SK-N-SH treated with all-trans-retinoic acid at 6 μM for 48 hours (cell line): ENCODE measurements around the gene MRPL33.
A peak's percentile ranks its signal among the peaks of the same experiment; 100 is the strongest.

Source experiments
- ATAC-seq: fragments of 200-7000 bp; cut with Tn5 transposase; 3 replicates; pipeline ENCODE4 v1.9.1; 2020; ENCODE audit warnings: mild to moderate bottlenecking, moderate library complexity
- ARNTL ChIP-seq: fragments of 450-650 bp; formaldehyde crosslinking; IDR thresholded peaks from 2 replicates; pipeline ENCODE4 v1.5.0; 2020; ENCODE audit warnings: low read depth, mild to moderate bottlenecking, moderate library complexity, borderline replicate concordance
- CSDC2 ChIP-seq: fragments of 250-450 bp; sonication (Bioruptor Pico); IDR thresholded peaks from 2 replicates; pipeline ENCODE4 v1.5.0; 2020; ENCODE audit warnings: mild to moderate bottlenecking, moderate library complexity
- CSRNP3 ChIP-seq: fragments of 250-450 bp; sonication (Bioruptor Pico); IDR thresholded peaks from 2 replicates; pipeline ENCODE4 v1.5.1; 2021; ENCODE audit warnings: mild to moderate bottlenecking, moderate library complexity
- ESRRG ChIP-seq: fragments of 250-450 bp; sonication (Bioruptor Pico); IDR thresholded peaks from 2 replicates; pipeline ENCODE4 v1.6.1; 2021; ENCODE audit warnings: mild to moderate bottlenecking
- GLIS3 ChIP-seq: fragments of 250-450 bp; sonication (Bioruptor Pico); IDR thresholded peaks from 2 replicates; pipeline ENCODE4 v1.5.0; 2020; ENCODE audit warnings: mild to moderate bottlenecking, moderate library complexity
- ISL1 ChIP-seq: fragments of 250-450 bp; sonication (Bioruptor Pico); IDR thresholded peaks from 2 replicates; pipeline ENCODE4 v2.1.2; 2022; ENCODE audit warnings: mild to moderate bottlenecking, moderate library complexity
- OSR1 ChIP-seq: fragments of 250-450 bp; sonication (Bioruptor Pico); IDR thresholded peaks from 2 replicates; pipeline ENCODE4 v1.8.0; 2022; ENCODE audit warnings: moderate library complexity, mild to moderate bottlenecking, inconsistent platforms
- PATZ1 ChIP-seq: fragments of 250-450 bp; sonication (Bioruptor Pico); IDR thresholded peaks from 2 replicates; pipeline ENCODE4 v1.8.0; 2020; ENCODE audit warnings: mild to moderate bottlenecking, moderate library complexity, borderline replicate concordance
- POU6F1 ChIP-seq: fragments of 250-450 bp; sonication (Bioruptor Pico); IDR thresholded peaks from 2 replicates; pipeline ENCODE4 v1.8.0; 2021; ENCODE audit warnings: low read depth, mild to moderate bottlenecking, moderate library complexity, borderline replicate concordance
- PPARA ChIP-seq: fragments of 250-450 bp; sonication (Bioruptor Pico); IDR thresholded peaks from 2 replicates; pipeline ENCODE4 v1.5.0; 2020; ENCODE audit warnings: mild to moderate bottlenecking, borderline replicate concordance
- RARB ChIP-seq: fragments of 250-450 bp; sonication (Bioruptor Pico); IDR thresholded peaks from 2 replicates; pipeline ENCODE4 v1.8.0; 2021; ENCODE audit warnings: mild to moderate bottlenecking, moderate library complexity
- SNAI2 ChIP-seq: fragments of 250-450 bp; sonication (Bioruptor Pico); IDR thresholded peaks from 2 replicates; pipeline ENCODE4 v1.5.0; 2020; ENCODE audit warnings: mild to moderate bottlenecking, moderate library complexity
- TCF4 ChIP-seq: fragments of 250-450 bp; sonication (Bioruptor Pico); IDR thresholded peaks from 2 replicates; pipeline ENCODE4 v1.8.0; 2021; ENCODE audit warnings: mild to moderate bottlenecking, moderate library complexity, borderline replicate concordance
- TOX ChIP-seq: fragments of 250-450 bp; sonication (Bioruptor Pico); IDR thresholded peaks from 2 replicates; pipeline ENCODE4 v1.8.0; 2021; ENCODE audit warnings: mild to moderate bottlenecking, moderate library complexity, borderline replicate concordance
- TSHZ2 ChIP-seq: fragments of 250-450 bp; sonication (Bioruptor Pico); IDR thresholded peaks from 2 replicates; pipeline ENCODE4 v1.5.0; 2020; ENCODE audit warnings: mild to moderate bottlenecking, moderate library complexity
- ZC3H10 ChIP-seq: fragments of 250-450 bp; sonication (Bioruptor Pico); IDR thresholded peaks from 2 replicates; pipeline ENCODE4 v1.5.1; 2021; ENCODE audit warnings: mild to moderate bottlenecking, moderate library complexity
- ZFP30 ChIP-seq: fragments of 450-650 bp; formaldehyde crosslinking; IDR thresholded peaks from 2 replicates; pipeline ENCODE4 v1.5.0; 2022; ENCODE audit warnings: mild to moderate bottlenecking, moderate library complexity
- ZNF565 ChIP-seq: fragments of 450-650 bp; formaldehyde crosslinking; conservative IDR thresholded peaks from 2 replicates; pipeline ENCODE4 v1.5.0; 2020; ENCODE audit warnings: low read depth, mild to moderate bottlenecking, moderate library complexity
- ZNF8 ChIP-seq: fragments of 450-650 bp; formaldehyde crosslinking; IDR thresholded peaks from 2 replicates; pipeline ENCODE4 v1.5.0; 2020; ENCODE audit warnings: mild to moderate bottlenecking, moderate library complexity

Gene MRPL33

GRCh38 chr2:27776097-27776496 lies 4.6 kb downstream of the MRPL33 start:
- TF ChIP-seq GLIS3 (CRISPR knock-in tag) (no peak), ESRRG (CRISPR knock-in tag) (0 out of 2 replicates have a peak, but pooled peaks have one; percentile 8), SNAI2 (CRISPR knock-in tag) (peak; percentile 70; the same call in 1 of the 2 replicates), POU6F1 (CRISPR knock-in tag) (no peak), ISL1 (CRISPR knock-in tag) (peak; percentile 67)
- TF ChIP-seq, all 23 proteins: peak for 3
- ATAC-seq, result no peak

GRCh38 chr2:27776696-27777095 lies 5.2 kb downstream of the MRPL33 start:
- TF ChIP-seq PPARA (CRISPR knock-in tag), result no peak
- no peak for TF ChIP-seq ZNF8 (CRISPR knock-in tag)
- no peak for TF ChIP-seq SNAI2 (CRISPR knock-in tag)
- ATAC-seq, result no peak

GRCh38 chr2:27779417-27780055 lies 8.0 kb downstream of the MRPL33 start:
- no peak for ATAC-seq
- TF ChIP-seq CSRNP3 (CRISPR knock-in tag) (no peak), ZNF565 (CRISPR knock-in tag) (no peak), ZNF8 (CRISPR knock-in tag) (no peak), CSDC2 (no peak), PPARA (CRISPR knock-in tag) (no peak)

- ATAC-seq, result peak; percentile 37; the same call in 1 of the 3 replicates
- TF ChIP-seq PPARA (CRISPR knock-in tag), result no peak
- no peak for TF ChIP-seq ESRRG (CRISPR knock-in tag)
- no peak for TF ChIP-seq ZNF8 (CRISPR knock-in tag)
These were observed 10.0 kb downstream of the MRPL33 start for GRCh38 chr2:27781496-27781895.

- no peak for ATAC-seq
- TF ChIP-seq ARNTL (no peak), ISL1 (CRISPR knock-in tag) (no peak), GLIS3 (CRISPR knock-in tag) (no peak), PPARA (CRISPR knock-in tag) (no peak), CSDC2 (no peak), PATZ1 (CRISPR knock-in tag) (no peak), ZNF565 (CRISPR knock-in tag) (no peak), ZNF8 (CRISPR knock-in tag) (no peak), TOX (CRISPR knock-in tag) (no peak), OSR1 (CRISPR knock-in tag) (no peak), RARB (CRISPR knock-in tag) (no peak)
These were observed 11.2 kb downstream of the MRPL33 start for GRCh38 chr2:27782701-27783100.

GRCh38 chr2:27790796-27791195 lies 19.3 kb downstream of the MRPL33 start:
- TF ChIP-seq SNAI2 (CRISPR knock-in tag) (no peak), PPARA (CRISPR knock-in tag) (no peak)
- ATAC-seq, result no peak

- TF ChIP-seq ISL1 (CRISPR knock-in tag), result peak; percentile 69
- no peak for TF ChIP-seq TSHZ2
- 0 out of 2 replicates have a peak, but pooled peaks have one; percentile 14 for TF ChIP-seq TCF4
- TF ChIP-seq ZC3H10 (CRISPR knock-in tag), result no peak
- TF ChIP-seq ZNF8 (CRISPR knock-in tag), result no peak
- TF ChIP-seq ZFP30, result no peak
- peak; percentile 55; the same call in 1 of the 2 replicates for TF ChIP-seq SNAI2 (CRISPR knock-in tag)
- ATAC-seq, result peak; percentile 69
These were observed 21.2 kb downstream of the MRPL33 start for GRCh38 chr2:27792759-27793158.
